Measurements from ENCODE around the gene ERCC1. TPM values are rescaled to one million over a fixed set of nuclear protein-coding genes. Genes with fewer than 3 reads are reported as not detected.

Gene ERCC1
- total RNA-seq = 88.4 and 96.3 TPM in 2 replicates

- Histone ChIP-seq H3K4me2 (ENCODE audit: insufficient read depth, low read length) (peak within 1 kb of the TSS; percentile 84), H3K4me3 (ENCODE audit: insufficient read depth, low read length) (peak within 1 kb of the TSS; percentile 92), H4K20me1 (ENCODE audit: insufficient read depth, low read length) (peaks cover 4% of the 10 kb centered on the region), H3K27me3 (ENCODE audit: insufficient read depth, low read length) (no peaks in the 10 kb centered on the region), H3K79me2 (ENCODE audit: insufficient read depth, low read length) (peaks cover 42% of the 10 kb centered on the region), H3K4me1 (ENCODE audit: insufficient read depth, low read length) (peaks cover 35% of the 10 kb centered on the region), H3K27ac (ENCODE audit: low read depth, low read length) (peak within 1 kb of the TSS; percentile 98), H2AFZ (ENCODE audit: low read length) (peak within 1 kb of the TSS; percentile 78), H3K9me3 (ENCODE audit: low read depth, low read length) (no peaks in the 10 kb centered on the region), H3K36me3 (ENCODE audit: insufficient read depth, low read length) (peaks cover 17% of the 10 kb centered on the region)
- DNase-seq (ENCODE audit: insufficient read length, low spot score, missing footprints) = peak; percentile 98
- TF ChIP-seq CTCF (IDR thresholded peaks at IDR 0.05; ENCODE audit: extremely low read depth, low read depth, low read length) = no peak
Measured at GRCh38 chr19:45423589-45424190, at the start of gene ERCC1. TSS of gene ERCC1 (minus strand) at chr19:45423917. CDS start at chr19:45423374, 543 bp downstream.

- Histone ChIP-seq H3K9me3 (ENCODE audit: low read depth, low read length) (no peaks in the 10 kb centered on the region), H3K4me1 (ENCODE audit: insufficient read depth, low read length) (peaks cover 18% of the 10 kb centered on the region), H3K27ac (ENCODE audit: low read depth, low read length) (no peak overlapping the region), H2AFZ (ENCODE audit: low read length) (no peak overlapping the region), H3K27me3 (ENCODE audit: insufficient read depth, low read length) (no peaks in the 10 kb centered on the region), H3K4me3 (ENCODE audit: insufficient read depth, low read length) (no peak overlapping the region), H3K79me2 (ENCODE audit: insufficient read depth, low read length) (peaks cover 49% of the 10 kb centered on the region), H3K36me3 (ENCODE audit: insufficient read depth, low read length) (peaks cover 8% of the 10 kb centered on the region), H3K4me2 (ENCODE audit: insufficient read depth, low read length) (no peak overlapping the region), H4K20me1 (ENCODE audit: insufficient read depth, low read length) (peaks cover 2% of the 10 kb centered on the region)
- peak; percentile 48 for DNase-seq (ENCODE audit: insufficient read length, low spot score, missing footprints)
- no peak for TF ChIP-seq CTCF (IDR thresholded peaks at IDR 0.05; ENCODE audit: extremely low read depth, low read depth, low read length)
Measured at GRCh38 chr19:45473367-45473681, 49.6 kb upstream of the ERCC1 start.

- H3K4me2 ChIP-seq (ENCODE audit: insufficient read depth, low read length) = peak overlapping the region; percentile 100
- H3K4me1 ChIP-seq (ENCODE audit: insufficient read depth, low read length) = peaks cover 18% of the 10 kb centered on the region
- H3K4me3 ChIP-seq (ENCODE audit: insufficient read depth, low read length) = peak overlapping the region; percentile 40
- no peaks in the 10 kb centered on the region for H3K9me3 ChIP-seq (ENCODE audit: low read depth, low read length)
- H3K36me3 ChIP-seq (ENCODE audit: insufficient read depth, low read length) = peaks cover 8% of the 10 kb centered on the region
- H3K27ac ChIP-seq (ENCODE audit: low read depth, low read length) = no peak overlapping the region
- H2AFZ ChIP-seq (ENCODE audit: low read length) = no peak overlapping the region
- TF ChIP-seq CTCF (IDR thresholded peaks at IDR 0.05; ENCODE audit: extremely low read depth, low read depth, low read length) = no peak
- peaks cover 5% of the 10 kb centered on the region for H4K20me1 ChIP-seq (ENCODE audit: insufficient read depth, low read length)
- H3K79me2 ChIP-seq (ENCODE audit: insufficient read depth, low read length) = peaks cover 52% of the 10 kb centered on the region
- DNase-seq (ENCODE audit: insufficient read length, low spot score, missing footprints) = no peak
- no peaks in the 10 kb centered on the region for H3K27me3 ChIP-seq (ENCODE audit: insufficient read depth, low read length)
Measured at GRCh38 chr19:45472563-45473366, 49.0 kb upstream of the ERCC1 start.

GRCh38 chr19:45471931-45472562 is 48.3 kb upstream of the ERCC1 start:
- peaks cover 8% of the 10 kb centered on the region for H3K36me3 ChIP-seq (ENCODE audit: insufficient read depth, low read length)
- H3K4me2 ChIP-seq (ENCODE audit: insufficient read depth, low read length) = peak overlapping the region; percentile 100
- no peaks in the 10 kb centered on the region for H3K9me3 ChIP-seq (ENCODE audit: low read depth, low read length)
- H3K27ac ChIP-seq (ENCODE audit: low read depth, low read length) = no peak overlapping the region
- H3K4me1 ChIP-seq (ENCODE audit: insufficient read depth, low read length) = peaks cover 18% of the 10 kb centered on the region
- DNase-seq (ENCODE audit: insufficient read length, low spot score, missing footprints) = peak; percentile 43
- TF ChIP-seq CTCF (IDR thresholded peaks at IDR 0.05; ENCODE audit: extremely low read depth, low read depth, low read length) = no peak
- H3K4me3 ChIP-seq (ENCODE audit: insufficient read depth, low read length) = peak overlapping the region; percentile 40
- H2AFZ ChIP-seq (ENCODE audit: low read length) = no peak overlapping the region
- H3K79me2 ChIP-seq (ENCODE audit: insufficient read depth, low read length) = peaks cover 51% of the 10 kb centered on the region
- H4K20me1 ChIP-seq (ENCODE audit: insufficient read depth, low read length) = peaks cover 5% of the 10 kb centered on the region
- no peaks in the 10 kb centered on the region for H3K27me3 ChIP-seq (ENCODE audit: insufficient read depth, low read length)
